ENCODE data around the gene ASRGL1.
"Not testable (repeated sequence)": the region's sequence is repeated elsewhere in the genome, so short reads cannot be mapped to it uniquely, and the experiment has no call there.

The ASRGL1 gene

GRCh38 chr11:62326719-62327118 lies 10.5 kb upstream of the ASRGL1 start:
- H3K27ac ChIP-seq (ENCODE audit: insufficient read depth, low read length, poor library complexity, severe bottlenecking); H3K36me3 ChIP-seq (ENCODE audit: control insufficient read depth, insufficient read depth, low read length); H3K27me3 ChIP-seq (replicated peaks; ENCODE audit: control insufficient read depth, insufficient read depth, low read length, poor library complexity, severe bottlenecking); H3K9me3 ChIP-seq (ENCODE audit: control insufficient read depth, low read length); DNase-seq; H3K4me3 ChIP-seq (ENCODE audit: insufficient read depth, low read depth, low read length, poor library complexity, severe bottlenecking); H3K4me1 ChIP-seq (ENCODE audit: control insufficient read depth, insufficient read depth, low read length, poor library complexity, severe bottlenecking): not testable (repeated sequence)

DNA sequence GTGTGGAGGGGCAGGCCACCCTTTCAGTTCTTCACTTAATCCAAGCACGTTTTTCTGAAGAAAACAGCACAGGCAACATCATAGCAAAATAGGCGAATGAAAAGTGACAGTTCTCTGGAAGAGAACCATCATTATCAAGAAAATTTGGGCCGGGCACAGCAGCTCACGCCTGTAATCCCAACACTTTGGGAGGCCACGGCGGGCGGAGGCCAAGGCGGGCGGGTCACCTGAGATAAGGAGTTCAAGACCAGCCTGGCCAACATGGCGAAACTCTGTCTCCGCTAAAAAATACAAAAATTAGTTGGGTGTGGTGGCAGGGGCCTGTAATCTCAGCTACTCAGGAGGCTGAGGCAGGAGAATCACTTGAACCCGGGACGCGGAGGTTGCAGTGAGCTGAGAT lies 9.7 kb upstream of the ASRGL1 start:
- H3K4me1 ChIP-seq (ENCODE audit: control insufficient read depth, insufficient read depth, low read length, poor library complexity, severe bottlenecking); DNase-seq; H3K9me3 ChIP-seq (ENCODE audit: control insufficient read depth, low read length); H3K27ac ChIP-seq (ENCODE audit: insufficient read depth, low read length, poor library complexity, severe bottlenecking); H3K4me3 ChIP-seq (ENCODE audit: insufficient read depth, low read depth, low read length, poor library complexity, severe bottlenecking); H3K27me3 ChIP-seq (replicated peaks; ENCODE audit: control insufficient read depth, insufficient read depth, low read length, poor library complexity, severe bottlenecking); H3K36me3 ChIP-seq (ENCODE audit: control insufficient read depth, insufficient read depth, low read length): not testable (repeated sequence)

DNA sequence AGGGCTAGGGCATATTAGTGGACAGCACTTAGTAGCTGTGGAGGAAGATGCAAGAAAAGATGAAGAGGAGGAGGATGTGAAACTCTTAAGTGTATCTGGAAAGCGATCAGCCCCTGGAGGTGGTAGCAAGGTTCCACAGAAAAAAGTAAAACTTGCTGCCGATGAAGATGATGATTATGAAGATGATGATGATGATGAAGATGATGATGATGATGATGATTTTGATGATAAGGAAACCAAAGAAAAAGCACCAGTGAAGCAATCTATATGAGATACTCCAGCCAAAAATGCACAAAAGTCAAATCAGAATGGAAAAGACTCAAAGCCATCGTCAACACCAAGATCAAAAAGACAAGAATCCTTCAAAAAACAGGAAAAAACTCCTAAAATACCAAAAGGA lies 6.0 kb upstream of the ASRGL1 start:
- not testable (repeated sequence) for H3K9me3 ChIP-seq (ENCODE audit: control insufficient read depth, low read length); H3K4me3 ChIP-seq (ENCODE audit: insufficient read depth, low read depth, low read length, poor library complexity, severe bottlenecking); H3K27ac ChIP-seq (ENCODE audit: insufficient read depth, low read length, poor library complexity, severe bottlenecking); H3K36me3 ChIP-seq (ENCODE audit: control insufficient read depth, insufficient read depth, low read length); H3K4me1 ChIP-seq (ENCODE audit: control insufficient read depth, insufficient read depth, low read length, poor library complexity, severe bottlenecking); DNase-seq; H3K27me3 ChIP-seq (replicated peaks; ENCODE audit: control insufficient read depth, insufficient read depth, low read length, poor library complexity, severe bottlenecking)

- Histone ChIP-seq H3K27ac (ENCODE audit: insufficient read depth, low read length, poor library complexity, severe bottlenecking) (no peak overlapping the region), H3K9me3 (ENCODE audit: control insufficient read depth, low read length) (no peaks in the 10 kb centered on the region), H3K36me3 (ENCODE audit: control insufficient read depth, insufficient read depth, low read length) (no peaks in the 10 kb centered on the region), H3K4me1 (ENCODE audit: control insufficient read depth, insufficient read depth, low read length, poor library complexity, severe bottlenecking) (peaks cover 5% of the 10 kb centered on the region), H3K27me3 (replicated peaks; ENCODE audit: control insufficient read depth, insufficient read depth, low read length, poor library complexity, severe bottlenecking) (peaks cover 3% of the 10 kb centered on the region), H3K4me3 (ENCODE audit: insufficient read depth, low read depth, low read length, poor library complexity, severe bottlenecking) (no peak overlapping the region)
- DNase-seq, result no peak
Measured at GRCh38 chr11:62333768-62334167, 3.5 kb upstream of the ASRGL1 start.

GRCh38 chr11:62336949-62337302 lies 322 bp upstream of the ASRGL1 start:
- not testable (repeated sequence) for H3K27me3 ChIP-seq (replicated peaks; ENCODE audit: control insufficient read depth, insufficient read depth, low read length, poor library complexity, severe bottlenecking); H3K27ac ChIP-seq (ENCODE audit: insufficient read depth, low read length, poor library complexity, severe bottlenecking); H3K36me3 ChIP-seq (ENCODE audit: control insufficient read depth, insufficient read depth, low read length); H3K9me3 ChIP-seq (ENCODE audit: control insufficient read depth, low read length); DNase-seq; H3K4me1 ChIP-seq (ENCODE audit: control insufficient read depth, insufficient read depth, low read length, poor library complexity, severe bottlenecking)
- H3K4me3 ChIP-seq (ENCODE audit: insufficient read depth, low read depth, low read length, poor library complexity, severe bottlenecking), result peak overlapping the region; percentile 84

DNA sequence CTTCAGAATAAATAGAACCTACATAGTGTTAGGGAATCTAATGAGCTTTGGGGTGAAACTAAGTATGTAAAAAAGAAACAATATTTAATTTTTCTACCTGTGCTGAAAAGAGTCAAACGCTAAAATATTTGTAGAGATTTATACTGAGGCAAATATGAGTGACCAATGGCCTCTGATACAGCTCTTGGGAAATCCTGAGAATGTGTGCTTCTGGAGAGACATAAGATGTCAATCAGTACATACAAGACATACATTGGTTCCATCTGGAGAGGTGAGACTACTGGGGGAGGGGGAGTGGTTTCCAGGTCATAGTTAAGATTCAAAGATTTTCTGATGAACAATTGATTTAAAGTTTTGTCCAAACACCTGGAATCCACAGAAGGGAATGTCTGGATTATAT lies 970 bp downstream of the ASRGL1 start:
- no peak overlapping the region for H3K27ac ChIP-seq (ENCODE audit: insufficient read depth, low read length, poor library complexity, severe bottlenecking)
- peak overlapping the region; percentile 84 for H3K4me3 ChIP-seq (ENCODE audit: insufficient read depth, low read depth, low read length, poor library complexity, severe bottlenecking)
- no peaks in the 10 kb centered on the region for H3K9me3 ChIP-seq (ENCODE audit: control insufficient read depth, low read length)
- peaks cover 5% of the 10 kb centered on the region for H3K4me1 ChIP-seq (ENCODE audit: control insufficient read depth, insufficient read depth, low read length, poor library complexity, severe bottlenecking)
- H3K36me3 ChIP-seq (ENCODE audit: control insufficient read depth, insufficient read depth, low read length), result no peaks in the 10 kb centered on the region
- DNase-seq, result no peak
- H3K27me3 ChIP-seq (replicated peaks; ENCODE audit: control insufficient read depth, insufficient read depth, low read length, poor library complexity, severe bottlenecking), result no peaks in the 10 kb centered on the region

DNA sequence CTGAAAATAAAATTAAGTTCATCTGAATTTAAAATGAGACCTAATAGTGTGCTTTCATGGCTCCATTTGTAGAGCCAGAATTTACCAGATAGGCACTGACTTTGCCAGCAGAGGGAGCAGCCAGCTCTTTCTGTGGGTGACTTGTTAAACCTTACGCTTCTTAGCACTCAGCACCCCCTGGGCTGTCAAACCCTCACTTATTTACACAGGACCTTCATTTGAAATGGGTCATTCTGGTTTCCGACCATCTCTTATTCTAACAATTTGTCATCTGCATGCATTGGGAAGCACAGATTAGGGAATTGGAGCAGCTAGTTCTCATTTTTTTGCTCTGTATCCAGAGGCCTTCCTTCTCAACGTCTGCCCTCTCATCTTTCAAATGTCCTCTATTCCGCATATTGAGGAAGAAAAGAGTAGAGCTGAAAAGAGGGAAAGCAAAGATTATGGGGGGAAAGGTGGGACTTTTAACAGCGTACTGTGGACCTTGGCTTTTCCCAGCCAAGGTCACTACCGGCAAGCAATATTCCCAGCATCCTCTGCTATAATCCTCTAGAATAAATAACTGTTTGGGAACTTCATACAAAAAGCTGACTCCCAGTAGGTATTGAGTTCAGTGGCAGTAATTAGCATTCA lies 3.1 kb downstream of the ASRGL1 start:
- Histone ChIP-seq H3K4me3 (ENCODE audit: insufficient read depth, low read depth, low read length, poor library complexity, severe bottlenecking) (no peak overlapping the region), H3K36me3 (ENCODE audit: control insufficient read depth, insufficient read depth, low read length) (no peaks in the 10 kb centered on the region), H3K27ac (ENCODE audit: insufficient read depth, low read length, poor library complexity, severe bottlenecking) (no peak overlapping the region), H3K9me3 (ENCODE audit: control insufficient read depth, low read length) (no peaks in the 10 kb centered on the region), H3K4me1 (ENCODE audit: control insufficient read depth, insufficient read depth, low read length, poor library complexity, severe bottlenecking) (peaks cover 5% of the 10 kb centered on the region), H3K27me3 (replicated peaks; ENCODE audit: control insufficient read depth, insufficient read depth, low read length, poor library complexity, severe bottlenecking) (no peaks in the 10 kb centered on the region)
- DNase-seq, result peak; percentile 9 to 36 (median 14)

DNA sequence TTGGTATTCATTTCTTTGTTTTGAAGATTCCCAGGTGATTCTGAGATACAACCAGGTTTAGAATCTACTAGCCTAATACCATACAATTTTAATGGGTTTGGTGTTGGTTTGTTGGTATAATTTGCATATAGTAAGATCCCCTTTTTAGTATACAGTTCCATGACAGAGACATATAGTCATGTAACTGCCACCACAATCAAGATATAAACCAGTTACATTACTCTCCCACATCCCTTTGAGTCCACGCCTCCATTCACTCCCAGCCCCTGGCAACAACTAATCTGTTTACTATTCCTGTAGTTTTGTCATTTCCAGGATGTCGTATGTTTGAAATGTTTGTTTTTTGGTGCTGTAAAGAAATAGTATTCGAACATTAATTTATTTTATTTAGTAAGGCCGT lies 4.3 kb downstream of the ASRGL1 start:
- Histone ChIP-seq H3K4me3 (ENCODE audit: insufficient read depth, low read depth, low read length, poor library complexity, severe bottlenecking) (no peak overlapping the region), H3K27me3 (replicated peaks; ENCODE audit: control insufficient read depth, insufficient read depth, low read length, poor library complexity, severe bottlenecking) (no peaks in the 10 kb centered on the region), H3K9me3 (ENCODE audit: control insufficient read depth, low read length) (no peaks in the 10 kb centered on the region), H3K36me3 (ENCODE audit: control insufficient read depth, insufficient read depth, low read length) (no peaks in the 10 kb centered on the region), H3K4me1 (ENCODE audit: control insufficient read depth, insufficient read depth, low read length, poor library complexity, severe bottlenecking) (peaks cover 5% of the 10 kb centered on the region), H3K27ac (ENCODE audit: insufficient read depth, low read length, poor library complexity, severe bottlenecking) (no peak overlapping the region)
- no peak for DNase-seq

- H3K27me3 ChIP-seq (replicated peaks; ENCODE audit: control insufficient read depth, insufficient read depth, low read length, poor library complexity, severe bottlenecking); H3K27ac ChIP-seq (ENCODE audit: insufficient read depth, low read length, poor library complexity, severe bottlenecking); H3K4me3 ChIP-seq (ENCODE audit: insufficient read depth, low read depth, low read length, poor library complexity, severe bottlenecking); H3K36me3 ChIP-seq (ENCODE audit: control insufficient read depth, insufficient read depth, low read length); DNase-seq; H3K9me3 ChIP-seq (ENCODE audit: control insufficient read depth, low read length); H3K4me1 ChIP-seq (ENCODE audit: control insufficient read depth, insufficient read depth, low read length, poor library complexity, severe bottlenecking): not testable (repeated sequence)
Measured at GRCh38 chr11:62343646-62344190, 6.5 kb downstream of the ASRGL1 start.

- H3K4me1 ChIP-seq (ENCODE audit: control insufficient read depth, insufficient read depth, low read length, poor library complexity, severe bottlenecking), result no peaks in the 10 kb centered on the region
- H3K36me3 ChIP-seq (ENCODE audit: control insufficient read depth, insufficient read depth, low read length), result no peaks in the 10 kb centered on the region
- no peak for DNase-seq
- no peaks in the 10 kb centered on the region for H3K9me3 ChIP-seq (ENCODE audit: control insufficient read depth, low read length)
- H3K4me3 ChIP-seq (ENCODE audit: insufficient read depth, low read depth, low read length, poor library complexity, severe bottlenecking), result no peak overlapping the region
- H3K27ac ChIP-seq (ENCODE audit: insufficient read depth, low read length, poor library complexity, severe bottlenecking), result no peak overlapping the region
- no peaks in the 10 kb centered on the region for H3K27me3 ChIP-seq (replicated peaks; ENCODE audit: control insufficient read depth, insufficient read depth, low read length, poor library complexity, severe bottlenecking)
Measured at GRCh38 chr11:62344210-62344609, 7.0 kb downstream of the ASRGL1 start.

Measured in effector memory CD4-positive, alpha-beta T cell (primary cell).